SK-N-DZ (cell line): ENCODE measurements around the gene SHB.
"Not testable (repeated sequence)": the region's sequence is repeated elsewhere in the genome, so short reads cannot be mapped to it uniquely, and the experiment has no call there.

ENCODE experiments used
- DNase-seq: peaks from one replicate; pipeline ENCODE4 v3.0.0-alpha.2; 2015; ENCODE audit warnings: low spot score
- small RNA-seq, 2 experiments: library from RNA; depleted of rRNA; stranded (forward); fragments of <200 nt; gene quantifications; one replicate each; pipeline ENCODE3, GENCODE V24; 2014

The SHB gene

DNA sequence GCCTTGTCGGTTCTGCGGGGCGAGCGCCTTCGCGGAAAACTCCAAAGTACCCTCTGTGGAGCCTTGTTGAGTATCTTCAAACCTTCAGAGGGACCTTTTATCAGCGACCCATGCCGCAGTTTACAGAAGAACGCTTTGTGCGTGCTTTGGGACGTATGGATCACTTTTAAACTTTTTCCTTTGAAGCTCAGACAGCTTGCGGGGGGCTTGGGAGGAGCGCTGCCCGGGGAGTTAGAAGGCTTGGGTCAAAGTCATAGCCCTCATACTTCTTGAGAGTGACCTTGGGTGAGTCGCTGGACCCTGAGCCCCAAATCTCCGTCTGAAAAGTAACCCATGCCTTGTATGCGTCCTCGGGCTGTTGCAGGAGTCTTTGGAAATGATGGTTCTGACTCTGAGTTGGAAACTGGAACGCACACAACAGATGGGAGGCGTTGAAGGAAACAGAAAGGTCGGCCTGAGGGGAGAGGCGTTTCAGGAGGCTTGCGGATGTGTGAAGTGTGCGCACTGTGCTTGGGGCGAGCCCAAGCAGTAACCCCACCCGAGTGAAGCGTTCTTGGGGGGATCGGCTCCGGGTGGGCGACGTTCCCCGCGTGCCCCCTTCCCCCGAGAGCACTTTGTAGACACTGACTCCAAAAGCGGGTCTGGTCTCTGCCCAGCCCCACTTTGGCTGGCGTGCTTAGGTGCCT, 164.4 kb downstream of the SHB start:
- DNase-seq, result no peak

DNA sequence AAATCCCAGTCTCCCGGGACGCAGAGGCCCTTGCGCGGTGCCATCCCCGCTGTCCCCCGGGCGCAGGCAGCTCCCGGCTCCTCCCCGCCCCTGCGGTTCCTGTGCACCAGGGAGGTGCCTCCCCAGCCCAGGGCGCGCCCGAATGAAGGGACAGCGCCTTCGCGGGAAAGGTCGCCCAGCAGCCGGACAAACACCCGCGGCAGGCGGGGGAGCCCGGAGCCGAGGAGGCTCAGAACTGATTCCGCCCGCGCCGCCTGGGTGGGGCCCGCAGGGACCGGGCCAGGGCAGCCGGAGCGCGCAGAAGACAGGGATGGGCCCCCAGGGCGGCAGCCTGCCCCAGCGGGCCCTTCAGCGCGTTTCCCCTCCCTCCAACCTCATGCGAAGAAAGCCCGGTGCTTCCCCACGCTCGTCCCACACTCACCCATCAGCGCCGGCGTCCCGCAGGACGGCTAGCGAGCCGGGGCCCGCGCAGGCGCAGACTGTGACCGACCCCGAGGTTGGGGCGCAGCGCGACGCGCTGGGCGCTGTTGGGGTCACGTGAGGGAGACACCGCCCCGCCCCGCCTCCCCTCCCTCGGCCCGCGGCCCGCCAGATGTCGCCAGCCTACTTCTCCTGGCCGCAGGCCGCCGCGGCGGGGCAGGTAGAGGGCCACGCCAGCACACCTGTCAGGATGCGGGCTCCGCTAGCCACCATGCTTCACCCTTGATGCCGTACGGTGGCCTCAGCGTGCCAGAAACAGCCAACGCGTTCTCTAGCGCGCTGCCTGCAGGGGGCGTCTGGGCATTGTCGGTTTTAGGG, 165.2 kb downstream of the SHB start, which contains the start of gene SLC25A51:
TSS of gene SLC25A51 (minus strand) at position 481 of the 798 bp plus-strand sequence. CDS start 15,577 bp downstream, outside the sequence.
- peak; percentile 93 for DNase-seq

DNA sequence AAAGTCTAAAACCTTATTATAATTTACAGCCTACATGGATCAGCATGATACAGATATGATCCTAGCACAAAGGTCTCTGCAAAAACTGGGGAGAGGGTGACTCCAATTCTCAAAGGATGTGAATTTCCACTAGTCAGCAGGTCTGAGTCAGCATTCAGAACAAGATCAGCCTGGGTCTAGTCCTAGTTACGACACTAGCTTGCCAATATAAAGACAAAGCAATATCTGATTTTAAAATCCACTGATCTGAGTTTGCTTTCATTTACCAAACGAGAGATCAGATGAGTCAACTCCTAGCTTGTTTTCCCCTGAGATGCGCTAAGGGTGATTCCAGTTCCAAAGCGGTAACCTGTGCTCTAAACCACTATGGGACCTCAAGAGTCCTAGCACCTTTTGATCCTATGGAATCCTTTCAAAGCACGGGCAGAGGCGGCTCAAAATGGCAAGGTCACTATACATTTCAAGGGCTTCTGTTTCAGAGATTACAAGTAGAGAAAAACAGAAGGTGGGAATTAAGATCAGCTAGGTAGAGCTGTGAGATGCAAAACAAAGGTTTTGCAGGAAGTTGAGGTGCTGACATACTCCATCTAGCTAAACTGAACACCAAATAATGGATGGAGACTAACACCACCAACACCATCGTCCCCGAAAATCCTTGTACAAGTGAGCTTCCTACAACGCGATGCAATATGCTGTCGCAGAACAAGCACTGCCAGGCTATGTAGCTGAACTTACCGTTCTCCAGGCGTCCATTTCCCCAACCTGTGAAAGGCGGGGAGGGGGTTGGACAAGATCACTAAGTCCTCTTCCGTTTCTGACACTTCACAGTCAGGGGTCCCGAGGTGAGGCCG, 166.0 kb downstream of the SHB start:
- DNase-seq, result no peak

DNA sequence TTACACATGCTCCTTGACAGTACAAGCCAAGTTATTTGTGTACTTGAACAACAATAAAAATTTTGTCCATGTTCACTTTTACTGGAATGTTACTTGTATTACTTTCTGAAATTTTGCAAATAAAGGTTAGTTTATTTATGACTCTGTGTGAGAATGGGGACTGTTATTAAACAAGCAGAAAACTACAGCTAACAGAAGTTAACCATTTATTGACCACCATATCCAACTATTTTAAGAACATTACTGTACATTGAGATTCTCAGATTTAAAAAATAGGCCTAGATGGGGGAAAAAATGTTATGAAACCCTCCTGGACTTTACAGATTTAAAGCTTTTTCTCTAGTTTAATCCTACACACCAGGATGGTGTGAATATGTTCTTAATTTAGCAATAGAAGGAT, 166.9 kb downstream of the SHB start:
- no peak for DNase-seq

DNA sequence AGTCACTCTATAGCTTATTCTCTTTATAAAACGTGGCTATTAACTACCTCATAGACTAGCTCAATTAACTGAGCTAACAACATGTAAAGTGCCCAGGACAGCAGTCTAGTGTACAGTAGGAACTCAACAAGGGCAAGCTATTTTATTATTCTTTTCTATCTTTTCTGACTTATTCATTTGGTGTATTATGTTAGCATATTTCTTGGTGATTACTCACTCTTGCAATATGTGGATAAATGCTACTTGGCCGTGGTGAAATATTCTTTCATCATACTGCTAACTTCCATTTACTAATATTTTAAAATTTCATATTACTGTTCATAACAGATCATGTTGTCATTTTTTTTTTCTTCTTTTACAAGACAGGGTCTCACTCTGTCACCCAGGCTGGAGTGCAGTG, 170.0 kb downstream of the SHB start:
- DNase-seq, result no peak

DNA sequence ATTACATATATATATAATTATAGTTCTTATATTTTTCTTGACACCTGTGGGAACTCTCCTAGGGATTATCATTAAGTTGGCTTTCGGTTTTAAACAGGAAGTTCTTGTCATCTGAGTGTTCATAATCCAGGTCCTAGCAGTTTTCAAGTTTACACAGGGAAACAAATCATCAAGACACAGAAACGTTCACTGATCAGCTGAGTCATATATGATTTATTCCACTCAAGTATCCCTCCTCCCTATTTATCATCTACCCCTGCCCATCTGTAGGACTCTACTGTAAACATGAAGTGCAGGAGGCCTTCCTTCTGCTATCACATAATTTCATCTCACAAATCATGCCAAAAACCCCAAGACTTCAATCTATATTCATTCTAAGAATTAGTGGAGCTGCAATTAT, 171.4 kb downstream of the SHB start:
- DNase-seq, result no peak

DNA sequence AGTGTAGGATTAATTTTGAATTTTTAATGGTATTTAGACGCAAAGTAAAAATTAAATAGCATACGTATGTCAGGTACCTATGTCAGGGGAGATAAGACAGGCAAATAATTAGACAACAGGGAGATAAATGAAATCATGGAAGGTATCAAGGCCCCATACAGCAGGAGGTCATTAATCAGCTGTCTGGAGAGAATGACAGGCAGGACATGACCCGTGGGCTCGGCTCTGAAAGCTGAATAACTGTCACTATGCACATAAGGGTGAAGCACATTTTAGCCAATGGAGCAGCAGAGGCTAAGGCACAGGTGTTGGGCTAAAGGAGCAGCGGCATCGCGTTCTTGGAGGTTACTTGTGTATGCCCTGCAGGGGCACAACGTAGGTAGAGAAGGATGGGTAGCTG, 177.0 kb downstream of the SHB start:
- DNase-seq, result no peak

DNA sequence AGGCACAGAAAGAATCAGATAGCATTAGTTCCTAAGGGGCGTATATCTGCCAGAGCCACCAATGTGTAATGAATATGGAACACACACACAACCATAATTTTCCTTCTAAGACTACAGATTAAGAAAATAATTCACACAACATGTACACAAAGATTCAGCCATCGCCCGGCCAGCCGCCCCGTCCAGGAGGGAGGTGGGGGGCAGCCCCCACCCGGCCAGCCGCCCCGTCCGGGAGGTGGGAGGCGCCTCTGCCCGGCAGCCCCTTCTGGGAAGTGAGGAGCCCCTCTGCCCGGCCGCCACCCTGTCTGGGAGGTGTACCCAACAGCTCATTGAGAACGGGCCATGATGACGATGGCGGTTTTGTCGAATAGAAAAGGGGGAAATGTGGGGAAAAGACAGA, 178.0 kb downstream of the SHB start:
- DNase-seq, result not testable (repeated sequence)

DNA sequence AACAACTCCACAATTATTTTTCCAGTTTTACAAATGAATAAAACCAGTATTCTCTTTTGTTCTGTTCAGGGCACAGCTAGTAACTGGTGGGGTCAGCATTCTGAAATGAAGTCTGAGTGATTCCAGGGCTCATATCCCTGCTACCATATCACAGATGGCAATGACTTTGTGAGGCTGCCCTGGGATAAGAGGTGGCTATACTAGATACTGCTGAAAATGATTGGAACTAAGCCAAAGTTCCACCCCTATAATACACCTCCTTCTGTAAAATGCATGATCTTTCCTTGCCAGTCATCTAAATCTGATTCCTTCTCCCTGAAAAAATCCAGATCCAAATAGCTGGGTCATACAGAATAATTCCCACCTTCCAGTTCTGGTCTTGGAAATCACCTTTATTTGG, 179.5 kb downstream of the SHB start:
- DNase-seq, result no peak

DNA sequence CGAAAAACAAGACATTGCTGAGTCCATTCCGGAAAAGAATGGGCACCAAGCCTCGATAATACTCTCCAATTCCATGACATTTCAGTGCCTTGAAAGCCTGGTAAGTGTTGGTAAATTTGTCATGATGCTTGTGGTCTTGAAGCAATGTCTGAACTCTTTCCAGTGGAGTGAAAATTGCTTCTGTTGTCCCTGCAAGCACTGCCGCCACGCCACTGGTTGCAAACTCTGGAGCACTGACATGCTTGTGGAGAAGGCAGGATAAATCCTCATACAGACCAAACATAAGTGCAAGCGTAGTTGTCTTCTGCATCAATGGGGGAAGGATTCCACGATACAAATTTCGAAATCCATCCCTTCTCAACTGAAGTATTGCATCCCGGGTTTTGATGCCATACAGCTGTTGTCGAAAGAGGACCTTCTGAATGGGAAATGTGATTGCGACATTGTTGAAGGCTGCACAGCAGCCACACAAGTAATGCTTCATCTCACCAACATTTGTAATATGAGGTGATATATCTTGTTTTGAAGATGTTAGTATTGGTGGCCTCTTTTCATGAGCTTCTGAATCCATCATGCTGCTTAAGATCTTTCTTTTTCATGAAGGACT, 180.9 kb downstream of the SHB start:
- DNase-seq, result not testable (repeated sequence)

DNA sequence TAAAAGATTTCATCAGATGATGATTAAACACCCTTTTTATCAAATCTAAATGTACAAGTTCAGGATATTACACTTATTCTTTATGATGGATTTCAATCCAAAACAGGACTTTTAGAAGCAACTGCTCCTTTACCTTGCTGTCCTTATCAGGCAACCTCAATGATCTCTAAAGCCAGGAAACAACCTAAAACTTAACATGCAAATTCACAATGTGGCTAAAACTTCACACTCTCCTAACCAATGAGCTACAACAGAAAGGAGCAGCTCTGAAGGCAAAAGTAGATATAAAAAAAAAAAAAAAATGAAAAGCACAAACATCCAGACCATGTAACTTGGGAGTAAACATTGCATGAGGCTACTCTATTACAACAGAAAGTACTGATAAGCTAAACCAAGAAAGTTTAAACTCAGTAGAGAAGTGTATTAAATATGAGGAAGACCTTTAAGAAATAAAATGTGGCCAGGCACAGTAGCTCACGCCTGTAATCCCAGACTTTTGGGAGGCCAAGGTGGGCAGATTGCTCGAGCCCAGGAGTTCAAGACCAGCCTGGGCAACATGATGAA, 188.0 kb downstream of the SHB start:
- no peak for DNase-seq

DNA sequence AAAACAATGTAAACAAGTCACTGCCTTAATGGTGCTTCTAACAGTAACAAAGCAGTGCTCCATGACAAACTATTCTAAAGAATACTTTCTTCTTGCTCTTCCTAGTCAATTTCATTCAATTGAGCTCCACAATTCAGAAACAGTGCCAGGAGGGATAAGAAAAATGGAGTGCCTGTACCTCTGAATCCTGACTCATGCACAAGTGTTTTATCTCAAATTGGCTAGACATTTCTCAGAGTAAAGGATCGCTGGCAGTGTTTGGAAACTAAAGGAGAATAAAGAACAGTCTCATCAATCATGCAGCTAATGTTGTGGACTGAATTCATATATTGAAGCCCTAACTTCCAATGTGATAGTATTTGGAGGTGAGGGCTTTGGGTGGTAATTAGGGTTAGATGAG, 192.7 kb downstream of the SHB start:
- no peak for DNase-seq

DNA sequence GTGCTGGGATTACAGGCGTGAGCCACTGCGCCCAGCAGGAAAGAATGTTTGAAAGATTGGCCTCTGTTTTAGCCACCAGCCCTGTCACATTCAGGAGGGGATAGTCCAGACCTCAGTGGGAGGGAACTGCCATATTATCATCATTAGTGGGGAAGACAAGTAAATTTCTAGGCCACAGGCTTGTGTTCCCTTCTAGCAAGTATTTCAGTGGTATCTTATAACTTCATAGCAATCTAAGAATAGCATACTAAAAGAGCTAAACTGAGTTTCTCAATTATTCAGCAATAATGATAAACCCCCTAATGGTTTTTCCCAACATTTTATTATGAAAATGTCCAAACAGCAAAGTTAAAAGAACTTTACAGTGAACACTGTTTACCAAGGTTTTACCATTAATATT, 195.1 kb downstream of the SHB start:
- no peak for DNase-seq

DNA sequence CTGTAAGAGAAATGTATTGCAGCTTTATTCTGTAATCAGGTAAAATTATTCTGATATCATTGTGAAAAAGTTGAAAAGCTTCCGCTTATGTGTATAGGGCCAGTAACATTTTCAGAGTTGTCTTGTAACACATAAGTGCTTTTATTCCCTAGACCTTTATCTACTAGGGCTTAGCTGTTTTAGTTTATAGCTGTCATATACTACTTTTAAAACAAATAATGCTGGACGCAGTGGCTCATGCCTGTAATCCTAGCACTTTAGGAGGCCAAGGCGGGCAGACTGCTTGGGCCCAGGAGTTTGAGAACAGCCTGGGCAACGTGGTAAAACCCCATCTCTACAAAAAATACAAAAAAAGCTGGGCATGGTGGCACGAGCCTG, 198.2 kb downstream of the SHB start:
- no peak for DNase-seq

DNA sequence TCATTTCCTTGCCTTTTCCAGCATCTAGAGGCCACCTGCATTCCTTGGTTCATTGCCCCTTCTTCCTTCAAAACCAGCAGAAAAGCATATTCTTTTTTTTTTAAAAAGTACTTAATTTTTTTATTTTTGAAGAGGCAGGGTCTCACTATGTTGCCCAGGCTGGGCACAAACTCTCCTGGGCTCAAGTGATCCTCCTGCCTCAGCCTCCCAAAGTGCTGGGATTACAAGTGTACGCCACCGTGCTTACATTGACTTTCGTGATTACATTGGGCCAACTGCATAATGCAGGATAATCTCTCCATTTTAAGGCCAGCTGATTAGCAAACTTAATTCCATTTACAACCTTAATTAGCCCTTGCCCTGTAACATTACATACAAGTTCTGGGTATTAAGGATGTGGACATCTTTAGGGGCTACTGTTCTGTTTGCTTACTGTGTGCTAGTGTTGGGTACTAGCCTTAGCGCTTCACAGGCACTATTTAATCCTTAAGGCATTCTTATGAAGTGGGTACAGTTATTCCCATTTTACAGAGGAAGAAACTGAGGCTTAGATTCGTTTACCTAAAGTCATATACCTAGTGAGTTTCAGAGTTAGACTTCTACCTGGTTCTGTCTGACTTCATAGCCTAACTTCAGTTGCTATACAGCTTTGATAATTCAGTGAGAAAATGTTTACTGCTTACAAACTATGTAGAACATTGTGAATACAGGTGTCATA, 198.8 kb downstream of the SHB start:
- DNase-seq, result no peak

Small RNAs within 50 kb of the gene (small RNA-seq; reads per million reads assigned to genes)
- gene RNU7-124P, result 0.03 to 0.04 reads per million in 2 experiments
